Activated effector memory CD4-positive, alpha-beta T cell treated with Interleukin-2 at 50 U/mL for 16 hours (primary cell): ENCODE results near the gene RALY.
"Not testable (repeated sequence)": the region's sequence is repeated elsewhere in the genome, so short reads cannot be mapped to it uniquely, and the experiment has no call there.

Experiments used
- DNase-seq: peaks from one replicate; pipeline ENCODE4 v3.0.0-alpha.2; 2020

Gene RALY

DNA sequence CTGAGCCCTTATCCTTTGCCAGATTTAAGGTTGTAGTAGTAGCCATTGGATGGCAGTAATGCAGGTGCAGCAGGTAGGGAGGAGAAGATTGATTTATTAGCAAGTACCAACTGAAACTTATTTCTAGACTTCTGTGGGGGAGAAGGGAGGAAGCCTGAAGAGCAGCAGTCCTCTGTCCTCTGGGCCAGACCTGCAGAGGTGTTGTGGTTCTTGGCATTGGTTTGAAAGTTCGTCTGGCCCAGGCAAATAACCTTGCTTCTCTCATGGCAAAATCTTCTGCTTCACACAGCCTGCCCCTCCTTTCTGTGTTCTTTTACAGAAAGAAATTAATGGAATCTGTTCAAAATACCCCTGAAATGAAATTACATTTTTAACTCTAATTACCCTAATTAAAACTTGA lies 24.5 kb downstream of the RALY start:
- no peak for DNase-seq

DNA sequence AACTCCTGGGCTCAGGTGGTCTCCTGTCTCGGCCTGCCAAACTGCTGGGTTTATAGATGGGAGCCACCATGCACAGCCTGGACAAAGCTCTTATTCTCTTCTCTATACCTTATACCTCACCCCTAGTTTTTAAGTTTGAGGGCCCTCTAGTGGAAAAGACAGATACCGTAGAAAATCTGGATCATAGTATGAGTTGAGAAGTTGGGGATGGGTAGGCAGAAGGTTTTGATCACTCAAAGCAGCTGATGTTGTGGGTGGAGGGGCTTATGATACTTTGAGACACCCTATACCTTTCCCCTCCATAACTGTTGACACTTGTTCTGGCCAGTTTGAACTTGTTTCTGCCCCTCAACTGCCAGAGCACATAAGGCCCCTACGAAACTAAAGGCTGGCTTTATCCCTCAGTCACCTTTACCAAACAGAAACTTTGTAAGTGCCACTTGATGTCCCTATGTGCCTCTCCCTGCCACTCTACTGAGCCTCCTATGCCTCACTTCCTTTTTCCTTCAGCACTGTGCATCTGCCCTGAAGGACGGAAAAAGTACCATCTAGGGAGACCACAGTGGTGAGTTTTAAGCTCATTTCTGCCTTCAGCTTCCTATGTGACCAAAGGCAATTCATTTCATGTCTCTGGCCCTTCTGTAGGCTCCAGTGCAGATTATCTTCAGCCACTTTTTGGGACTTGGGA lies 28.6 kb downstream of the RALY start:
- no peak for DNase-seq

DNA sequence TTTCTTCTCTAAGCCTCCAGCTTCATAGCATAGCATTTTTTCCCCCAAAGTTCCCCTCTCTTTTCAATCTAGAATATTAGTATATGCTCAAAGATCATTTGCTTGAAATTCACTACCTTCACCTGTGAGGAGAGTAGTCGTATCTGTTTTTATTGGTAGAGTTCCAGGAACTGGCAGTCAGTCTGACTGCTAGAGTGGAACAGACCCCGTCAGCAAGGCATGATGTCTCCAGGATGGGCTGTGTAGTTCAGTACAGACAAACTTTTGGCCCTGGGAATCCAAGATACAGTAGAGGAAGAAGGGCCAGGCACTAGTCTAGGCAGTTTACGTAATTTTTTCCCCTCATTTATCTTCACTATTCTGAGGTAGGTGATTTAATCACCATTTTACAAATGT lies 29.1 kb downstream of the RALY start:
- DNase-seq, result no peak

DNA sequence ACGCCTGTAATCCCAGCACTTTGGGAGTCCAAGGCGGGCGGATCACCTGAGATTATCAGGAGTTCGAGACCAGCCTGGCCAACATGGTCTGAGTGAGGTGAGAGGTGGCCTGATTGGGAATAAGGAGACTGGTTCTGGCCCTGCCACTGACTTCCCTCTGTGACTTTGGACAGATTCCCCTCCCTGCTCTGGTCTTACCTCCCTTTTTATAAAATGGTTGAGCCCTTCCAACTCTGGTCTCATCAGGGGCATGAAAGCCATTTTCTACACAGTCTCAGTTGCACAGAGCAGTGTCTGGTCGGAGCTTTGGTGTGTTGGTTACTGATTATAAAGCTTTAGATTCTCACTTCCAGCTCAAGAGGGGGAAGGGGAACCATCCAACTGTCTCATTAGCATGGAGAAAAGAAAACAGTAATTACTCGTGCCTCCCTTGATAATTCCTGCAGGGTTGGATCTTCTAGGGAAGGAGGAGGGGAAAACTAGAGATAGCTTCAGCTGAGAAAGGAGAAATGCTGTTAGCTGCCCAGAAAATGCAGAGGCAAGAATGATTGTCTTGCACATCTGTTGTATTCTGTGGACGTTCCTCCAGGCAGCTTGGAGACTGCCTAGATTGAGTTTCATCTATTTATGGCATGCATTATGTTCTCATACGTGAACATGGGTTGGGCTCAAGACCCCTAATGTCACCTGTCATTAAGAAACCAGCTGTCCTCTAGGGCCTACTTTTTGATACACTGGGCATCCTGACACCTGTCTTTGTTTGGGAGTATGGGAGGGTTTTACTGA lies 30.4 kb downstream of the RALY start:
- DNase-seq, result no peak

DNA sequence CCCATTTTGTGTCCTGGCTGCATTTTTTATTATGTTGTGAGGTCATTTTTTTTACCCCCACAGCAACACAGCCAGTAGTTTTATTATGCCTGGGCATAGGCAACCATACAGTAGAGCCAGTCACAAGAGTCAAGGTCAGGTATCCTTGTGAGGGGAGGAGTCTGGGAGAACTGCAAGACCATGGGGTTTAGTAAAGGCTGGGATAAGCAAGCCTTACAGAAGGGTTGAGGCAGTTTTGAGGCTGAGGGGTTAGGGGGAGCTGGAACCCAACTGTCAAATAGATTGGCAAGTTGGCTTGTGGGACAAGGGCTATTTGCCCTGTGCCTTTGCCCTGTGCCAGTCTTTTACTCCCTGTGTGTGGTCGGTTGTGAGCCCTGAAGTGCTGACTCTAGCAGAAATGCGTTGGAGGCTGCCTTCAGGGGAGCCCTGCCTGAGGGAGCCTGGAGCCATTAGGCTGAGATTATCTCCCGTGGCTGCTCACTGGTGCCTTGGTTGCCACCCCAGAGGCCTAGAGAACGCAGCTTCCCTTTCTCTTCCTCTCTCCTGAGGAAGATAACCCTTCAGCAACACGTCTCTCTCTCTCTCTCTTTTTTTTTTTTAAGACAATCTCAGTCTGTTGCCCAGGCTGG lies 31.1 kb downstream of the RALY start:
- DNase-seq, result no peak

DNA sequence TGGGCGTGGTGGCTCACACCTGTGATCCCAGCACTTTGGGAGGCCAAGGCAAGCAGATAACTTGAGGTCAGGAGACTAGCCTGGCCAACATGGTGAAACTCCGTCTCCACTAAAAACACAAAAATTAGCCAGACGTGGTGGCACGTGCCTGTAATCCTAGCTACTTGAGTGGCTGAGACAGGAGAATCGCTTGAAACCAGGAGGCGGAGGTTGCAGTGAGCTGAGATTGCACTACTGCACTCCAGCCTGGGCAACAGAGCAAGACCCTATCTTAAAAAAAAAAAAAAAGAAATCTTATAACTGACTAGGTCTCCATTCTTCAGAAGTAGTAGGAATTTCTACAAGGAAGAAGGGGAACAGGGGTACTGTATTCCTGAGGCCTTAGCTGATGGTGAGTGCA lies 34.3 kb downstream of the RALY start:
- not testable (repeated sequence) for DNase-seq

DNA sequence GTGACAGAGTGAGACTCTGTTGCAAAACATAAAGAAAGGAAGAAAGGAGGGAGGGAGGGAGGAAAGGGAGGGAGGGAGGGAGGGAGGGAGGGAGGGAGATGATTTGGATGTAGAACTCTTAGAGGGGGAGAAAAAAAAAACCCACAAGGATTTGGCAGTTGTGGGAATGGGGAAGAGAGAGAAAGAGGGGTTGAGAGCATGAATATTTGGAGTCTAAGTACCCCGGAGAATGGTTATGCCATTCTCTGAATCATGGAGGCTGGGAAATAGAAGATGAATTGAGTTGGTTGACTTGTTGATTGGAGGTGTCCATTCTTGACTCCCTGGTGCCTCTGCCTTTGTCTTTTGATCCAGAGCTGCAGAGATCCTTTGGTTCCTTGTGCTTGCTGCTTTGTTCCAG lies 35.7 kb downstream of the RALY start:
- DNase-seq, result no peak

DNA sequence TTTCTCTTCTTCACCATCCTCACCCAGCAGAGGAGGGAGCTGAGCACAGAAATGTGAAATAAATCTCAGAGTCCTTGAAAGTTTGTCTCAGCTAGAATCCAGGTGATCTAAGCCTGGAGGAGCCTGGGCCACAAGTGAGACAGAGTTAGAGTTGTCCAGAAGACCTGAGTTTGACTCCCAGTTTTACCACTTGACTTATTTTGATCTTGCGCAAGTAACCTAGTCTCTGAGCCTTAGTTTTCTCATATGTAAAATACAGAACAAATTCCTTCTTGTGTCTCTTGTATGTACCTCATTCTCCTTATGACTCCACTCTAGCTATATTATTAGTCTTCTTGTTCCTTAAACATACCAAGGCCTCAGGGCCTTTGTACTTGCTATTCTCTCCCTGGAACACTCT lies 36.7 kb downstream of the RALY start:
- DNase-seq, result no peak

DNA sequence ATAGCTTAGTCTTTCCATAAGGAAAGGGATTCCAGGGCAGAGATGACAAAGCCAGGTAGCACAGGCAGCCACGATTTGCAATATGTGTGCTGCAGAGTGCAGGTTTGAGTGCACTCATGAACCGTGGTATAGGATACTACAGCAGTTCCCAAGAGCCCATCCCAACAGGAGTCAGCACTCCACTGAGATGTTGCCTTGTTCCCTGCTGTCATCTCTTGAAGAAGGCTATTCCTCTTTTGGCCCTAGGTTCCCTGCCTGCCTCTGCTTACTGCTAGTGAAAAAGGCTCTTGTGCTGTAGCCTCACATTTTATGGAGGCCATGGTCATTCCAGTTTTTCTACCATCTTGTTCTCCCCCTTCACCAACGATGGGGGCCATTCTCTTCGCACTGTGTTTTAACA lies 40.2 kb downstream of the RALY start:
- no peak for DNase-seq

DNA sequence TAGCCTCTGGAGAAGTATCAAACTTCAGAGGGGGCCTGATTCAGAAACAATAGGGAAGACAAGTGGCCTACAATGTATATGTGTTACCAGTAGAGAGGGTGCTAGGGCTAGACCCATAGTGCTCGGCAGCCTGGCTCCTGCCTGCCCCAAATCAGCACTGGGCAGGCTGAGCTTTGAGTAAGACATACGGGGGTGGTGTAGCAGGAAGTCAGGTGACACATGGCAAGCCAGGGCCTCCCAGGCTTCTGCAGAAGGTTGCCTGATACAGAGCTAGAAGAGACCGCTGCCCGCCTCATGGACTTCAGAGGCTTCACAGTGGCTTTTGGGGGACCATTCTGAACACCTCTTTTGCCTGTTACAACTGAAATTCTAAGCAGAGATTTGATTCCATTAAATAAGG lies 43.4 kb downstream of the RALY start:
- DNase-seq, result peak; percentile 16

DNA sequence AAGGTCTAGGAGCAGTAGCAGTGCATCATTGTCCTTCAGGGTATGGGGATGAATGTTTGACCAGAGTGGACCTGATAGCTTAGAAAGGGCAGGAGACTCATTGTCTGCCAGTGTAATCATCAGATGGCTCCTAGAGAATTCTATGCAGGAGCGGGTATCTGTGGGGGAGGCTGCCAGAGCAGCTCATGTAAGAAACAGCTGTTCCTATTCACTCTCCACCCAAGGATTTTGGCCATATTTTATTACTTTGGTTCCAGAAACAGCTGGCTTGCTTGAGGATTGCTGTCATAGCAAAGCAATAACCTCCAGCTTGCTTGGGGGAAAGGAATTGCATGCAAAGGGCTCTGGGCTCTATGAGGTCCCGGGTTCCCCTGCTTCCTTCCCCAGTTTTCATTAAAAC lies 44.1 kb downstream of the RALY start:
- DNase-seq, result no peak

DNA sequence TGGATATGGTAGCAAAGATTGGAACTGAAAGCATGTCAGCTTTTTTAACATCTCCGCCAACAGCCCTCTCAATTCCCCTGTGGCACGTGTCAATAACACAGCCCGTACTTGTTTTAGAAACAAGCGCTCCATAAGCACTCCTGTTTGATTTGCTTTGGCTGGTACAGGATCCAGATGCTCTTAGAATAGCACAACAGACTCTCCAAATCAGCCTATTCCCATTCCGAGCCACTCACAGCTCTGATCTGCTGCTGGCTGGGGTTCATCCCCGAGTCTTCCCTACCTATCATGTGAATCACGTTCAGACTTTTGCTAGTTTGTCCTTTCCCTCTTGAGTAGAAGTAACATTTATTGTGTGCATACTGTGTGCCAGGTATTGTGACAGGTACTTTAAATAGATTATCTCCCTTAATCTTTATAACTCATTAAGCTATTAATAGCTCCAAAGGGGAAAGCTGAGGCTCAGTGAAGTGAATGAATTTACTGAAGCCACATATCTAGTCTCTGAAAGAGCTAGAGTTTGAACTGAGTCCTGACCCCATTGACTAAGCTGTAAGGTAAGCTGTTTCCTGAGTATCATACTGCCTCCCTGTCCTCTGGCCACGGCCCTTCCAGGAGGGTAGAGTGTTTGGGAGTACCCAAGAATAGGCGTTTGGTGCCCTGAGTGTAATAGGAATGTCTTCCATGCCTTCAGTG lies 46.7 kb downstream of the RALY start:
- DNase-seq, result no peak

DNA sequence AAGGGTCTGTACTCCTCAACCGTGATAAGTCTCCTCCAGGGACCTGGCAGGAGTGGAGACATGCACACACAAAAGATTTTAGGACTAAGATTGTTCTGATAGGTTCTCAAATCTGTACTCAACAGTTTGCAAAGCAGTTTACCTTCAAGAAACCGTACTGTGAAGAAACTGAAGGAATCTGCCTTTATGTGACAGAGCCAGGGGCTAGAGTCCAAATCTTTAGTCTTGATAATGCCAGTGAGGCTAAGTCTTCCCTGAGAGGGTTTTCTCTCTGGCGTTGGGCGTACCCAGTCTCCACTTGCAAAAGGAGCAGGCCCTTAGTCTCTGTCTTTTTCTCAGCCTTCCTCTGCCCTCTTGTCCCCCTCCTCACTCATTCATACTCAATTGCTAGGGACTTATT lies 47.5 kb downstream of the RALY start:
- no peak for DNase-seq

DNA sequence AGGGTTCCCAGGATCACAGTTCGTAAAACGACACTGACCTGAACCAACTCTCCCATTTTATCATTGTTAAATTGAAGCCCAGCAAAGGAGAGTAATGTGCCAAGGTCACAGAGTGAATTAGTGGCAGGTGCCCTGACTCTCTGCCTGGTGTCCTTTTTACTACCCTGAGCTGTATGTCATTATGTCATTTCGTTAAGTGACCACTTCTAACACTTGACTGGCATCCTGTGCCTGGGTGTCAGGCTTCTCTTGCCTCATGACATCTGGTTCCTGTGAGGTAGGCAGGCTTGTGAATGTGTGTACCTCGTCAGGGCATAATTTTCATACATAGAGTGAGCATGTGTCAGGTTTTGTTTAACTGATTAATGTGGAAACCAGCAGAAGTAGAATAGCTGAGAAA lies 48.6 kb downstream of the RALY start:
- DNase-seq, result no peak

DNA sequence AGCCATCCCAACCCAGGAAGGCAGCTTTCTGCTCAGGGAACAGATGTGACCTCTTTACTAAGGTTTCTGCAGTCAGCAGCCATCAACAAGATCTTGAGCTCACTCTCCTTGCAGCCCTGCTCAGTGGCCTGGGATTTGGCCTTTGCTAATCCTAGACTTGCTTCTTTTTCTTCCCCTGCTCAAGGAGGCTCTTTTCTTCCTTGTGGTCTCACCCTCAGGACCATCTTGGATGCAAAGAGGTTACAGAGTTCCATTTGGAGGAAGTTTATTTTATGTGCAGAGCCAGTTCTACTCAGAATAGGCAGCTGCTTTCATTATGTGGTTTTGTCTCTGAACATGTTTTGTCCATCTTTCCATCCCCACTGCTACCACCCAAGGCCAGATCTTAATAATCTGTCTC lies 49.3 kb downstream of the RALY start:
- DNase-seq, result no peak

DNA sequence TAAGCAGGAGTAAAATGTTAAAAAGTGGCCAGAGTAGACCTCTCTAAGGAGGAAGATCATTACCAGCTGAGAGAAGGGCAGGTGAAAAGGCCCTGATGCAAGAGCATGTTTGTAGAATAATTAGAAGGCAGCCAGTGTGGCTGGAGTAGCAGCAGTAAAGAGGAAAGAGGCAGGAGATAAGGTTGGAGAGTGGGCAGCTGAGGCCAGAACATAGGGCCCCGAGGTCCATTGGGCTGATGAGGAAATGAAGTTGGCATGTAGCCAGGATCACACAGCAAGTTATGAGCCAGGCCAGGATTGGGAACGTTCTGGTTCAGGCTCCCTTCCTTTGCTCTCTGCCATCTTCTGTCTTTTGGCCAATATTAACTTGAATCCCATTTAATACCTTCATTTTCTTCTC lies 51.6 kb downstream of the RALY start:
- no peak for DNase-seq

DNA sequence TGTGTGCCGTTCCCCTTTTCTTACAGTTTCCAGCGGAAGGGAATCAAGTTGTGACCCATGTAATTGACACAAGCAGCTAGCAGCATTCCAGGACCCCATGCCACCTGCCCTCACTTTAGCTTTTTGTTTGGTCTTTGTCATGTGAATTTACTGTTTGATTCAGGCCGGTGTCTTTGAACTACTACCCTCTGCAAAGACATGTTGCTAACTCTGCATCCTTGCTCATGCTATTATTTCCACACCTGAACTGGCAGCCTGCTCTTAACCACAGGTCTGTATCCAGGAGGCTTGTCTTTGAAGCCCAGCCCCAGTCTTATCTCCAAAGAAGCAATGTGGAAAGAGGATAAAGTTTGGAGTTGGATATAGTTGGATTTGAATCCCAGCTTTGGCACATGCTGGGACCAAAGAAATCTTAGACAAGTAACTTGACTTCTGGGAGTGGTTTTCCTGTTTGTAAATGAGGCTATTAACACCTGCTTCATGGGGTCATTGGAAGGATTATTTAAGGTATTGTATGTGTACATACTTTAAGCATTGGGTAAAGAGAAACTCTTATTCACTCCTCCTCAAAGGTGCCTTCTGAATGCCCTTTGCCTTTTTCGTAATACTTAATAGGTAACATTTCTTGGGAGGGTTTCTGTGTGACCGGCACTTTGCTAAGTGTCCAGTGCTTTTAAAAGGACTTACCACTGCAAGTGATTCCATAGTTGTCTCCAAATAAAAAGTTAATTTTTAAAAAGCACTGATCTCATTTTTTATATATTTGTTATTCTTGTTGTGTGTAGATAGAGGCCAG lies 52.4 kb downstream of the RALY start:
- no peak for DNase-seq

DNA sequence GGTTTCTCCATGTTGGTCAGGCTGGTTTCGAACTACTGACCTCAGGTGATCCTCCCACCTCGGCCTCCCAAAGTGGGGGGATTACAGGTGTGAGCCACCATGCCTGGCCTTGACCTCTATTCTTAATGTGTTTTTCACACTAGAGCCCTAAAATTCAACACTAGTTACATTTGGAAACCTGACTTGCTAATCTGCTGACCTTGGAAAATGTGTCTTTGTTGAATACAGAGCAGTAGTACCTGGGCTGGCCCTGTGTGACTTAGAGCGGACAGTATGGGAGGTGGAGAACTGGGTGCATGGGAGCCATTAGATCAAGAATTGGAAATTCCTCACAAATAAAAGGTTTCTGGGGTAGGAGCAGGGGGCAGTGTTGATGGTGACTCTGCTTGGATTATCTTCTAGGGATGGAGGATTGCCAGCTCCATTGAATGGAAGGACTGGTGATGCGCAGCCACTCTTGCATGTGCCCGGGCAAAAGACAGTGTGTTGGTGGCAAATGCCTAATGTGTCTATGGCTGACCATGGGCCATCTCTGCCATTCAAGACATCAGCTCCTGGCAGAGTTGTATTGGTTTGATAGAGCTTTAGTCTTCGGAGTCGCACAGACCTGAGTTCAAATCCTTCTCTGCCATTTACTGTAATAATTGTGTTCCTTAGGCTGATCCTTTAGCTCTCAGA lies 53.4 kb downstream of the RALY start:
- DNase-seq, result no peak

DNA sequence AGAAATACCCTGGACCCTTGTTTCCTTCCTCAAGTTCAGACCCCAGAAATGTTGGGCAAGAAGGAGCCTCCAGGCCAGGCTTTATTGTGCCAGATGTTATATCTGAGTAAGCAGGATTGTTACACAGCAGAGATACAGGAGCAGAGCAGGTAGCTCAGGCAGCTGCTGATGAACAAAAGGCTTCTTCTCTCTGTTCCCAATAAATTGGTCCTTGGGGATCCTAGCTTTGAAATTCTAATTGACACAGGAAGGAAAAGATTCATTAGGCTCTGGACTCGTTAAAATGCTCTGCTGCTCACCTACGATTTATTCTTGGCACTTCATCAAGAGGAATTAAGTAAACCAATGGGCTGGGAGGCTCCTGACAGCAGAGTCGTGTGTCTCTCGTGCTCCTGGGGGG lies 54.2 kb downstream of the RALY start:
- no peak for DNase-seq

DNA sequence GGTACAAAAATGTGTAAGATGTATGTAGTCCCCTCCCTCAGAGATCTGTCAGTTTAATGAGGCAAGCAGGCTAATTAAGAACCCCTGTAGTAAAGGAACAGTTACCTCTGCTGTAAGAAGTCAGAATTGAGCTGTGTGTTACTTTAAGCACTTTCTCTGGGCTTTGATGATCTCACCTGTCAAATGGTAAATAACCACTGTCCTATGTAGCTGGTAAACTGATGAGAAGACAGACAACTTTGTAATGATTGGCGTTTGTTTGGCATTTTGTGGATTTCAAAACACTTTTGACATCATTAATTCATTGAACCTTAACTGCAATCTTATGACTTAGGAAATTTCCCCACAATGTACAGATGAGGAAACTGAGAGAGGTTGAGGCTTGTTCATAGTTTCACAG lies 55.7 kb downstream of the RALY start:
- no peak for DNase-seq

DNA sequence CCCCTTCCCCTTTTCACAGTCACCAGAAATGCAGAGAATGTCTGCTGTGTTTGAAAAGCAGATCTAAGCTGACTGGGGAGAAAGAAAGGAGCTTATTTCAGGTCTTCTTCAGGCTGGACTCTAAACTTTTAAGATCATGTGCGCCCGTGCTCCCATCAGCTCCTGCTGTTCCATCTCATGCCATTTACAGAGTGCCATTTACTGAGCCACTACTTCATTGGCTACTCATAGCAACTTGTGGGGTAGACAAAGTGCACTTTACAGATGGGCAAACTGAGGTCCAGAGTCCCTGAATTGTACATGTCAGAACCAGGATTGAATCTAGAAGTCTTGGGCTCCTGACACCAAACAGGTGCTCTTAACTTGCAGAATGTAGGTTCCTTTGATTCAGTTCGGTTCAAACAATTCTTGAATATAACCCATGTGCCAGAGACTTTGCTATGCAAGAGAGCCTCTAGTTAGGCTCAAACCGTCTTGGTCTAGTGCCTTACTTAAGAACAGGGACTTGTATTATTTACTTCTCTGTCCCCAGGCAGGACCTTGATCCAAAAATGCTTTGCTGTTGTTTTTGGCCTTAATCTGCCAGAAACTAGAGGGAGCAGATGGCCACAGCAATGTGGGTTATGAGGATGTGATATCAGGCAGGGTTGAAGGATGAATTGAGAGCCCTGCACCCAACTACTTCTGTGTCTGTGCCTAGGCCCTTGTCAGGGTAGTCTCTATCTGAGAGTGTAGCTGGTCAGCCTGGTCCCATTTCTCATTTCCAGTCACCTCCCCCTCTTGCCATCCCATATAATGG lies 56.4 kb downstream of the RALY start:
- no peak for DNase-seq
